ENCODE measurements around the gene SNRNP70.

The SNRNP70 gene

DNA sequence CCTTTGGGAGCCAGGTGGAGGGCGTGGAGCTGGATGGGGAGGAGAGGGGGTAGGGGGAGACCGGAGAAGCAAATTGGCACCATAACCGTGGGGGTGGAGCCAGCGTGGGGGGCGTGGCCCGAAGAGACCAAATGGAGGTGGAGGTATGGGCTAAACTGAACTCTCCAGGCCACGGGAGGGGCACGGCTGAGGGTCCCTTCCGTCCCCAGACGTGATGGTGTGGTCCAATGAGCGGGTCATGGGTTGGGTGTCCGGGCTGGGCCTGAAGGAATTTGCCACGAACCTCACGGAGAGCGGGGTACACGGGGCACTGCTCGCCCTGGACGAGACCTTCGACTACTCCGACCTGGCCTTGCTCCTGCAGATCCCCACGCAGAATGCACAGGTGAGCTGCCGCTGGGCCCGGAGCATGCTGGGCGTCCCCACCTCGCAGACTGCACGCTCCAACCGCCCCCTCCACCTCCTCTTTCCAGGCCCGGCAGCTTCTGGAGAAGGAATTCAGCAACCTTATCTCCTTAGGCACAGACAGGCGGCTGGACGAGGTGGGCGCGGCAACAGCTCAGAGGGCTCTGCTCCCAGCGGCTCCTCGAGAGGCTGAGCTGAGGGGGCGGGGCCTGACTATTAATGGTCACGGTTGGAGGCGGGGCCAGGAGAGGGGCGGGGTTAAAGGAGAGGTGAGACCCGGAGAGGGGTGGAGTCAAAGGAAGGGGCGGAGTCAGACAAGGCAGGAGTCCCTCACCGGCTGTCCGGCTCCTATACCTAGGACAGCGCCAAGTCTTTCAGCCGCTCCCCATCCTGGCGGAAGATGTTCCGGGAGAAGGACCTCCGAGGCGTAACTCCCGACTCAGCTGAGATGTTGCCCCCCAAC lies 63.8 kb downstream of the SNRNP70 start:
- DNase-seq (ENCODE audit: low spot score): peak; percentile 96

DNA sequence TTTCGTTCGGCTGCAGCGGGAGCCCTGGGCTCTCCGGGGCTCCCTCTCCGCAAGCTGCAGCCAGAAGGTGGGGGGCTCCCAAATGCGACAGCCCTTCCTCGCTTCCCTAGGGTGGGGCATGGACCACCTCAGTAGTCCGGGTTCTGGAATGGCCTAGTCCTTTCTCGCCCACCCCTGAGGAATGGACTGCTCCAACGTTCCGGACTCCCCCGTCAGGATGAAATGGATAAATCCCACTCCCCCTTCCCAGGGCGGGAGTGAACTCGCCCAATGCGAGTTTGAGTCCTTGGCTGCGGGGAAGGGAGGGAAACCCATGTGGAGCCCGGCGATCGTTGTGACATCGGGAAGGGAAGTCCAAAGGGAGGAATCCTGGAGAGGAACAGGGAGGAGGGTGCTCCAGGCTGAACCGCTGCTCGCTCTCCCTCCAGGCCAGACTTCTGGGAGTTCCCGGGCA lies 64.4 kb downstream of the SNRNP70 start:
- DNase-seq (ENCODE audit: low spot score): peak; percentile 83

DNA sequence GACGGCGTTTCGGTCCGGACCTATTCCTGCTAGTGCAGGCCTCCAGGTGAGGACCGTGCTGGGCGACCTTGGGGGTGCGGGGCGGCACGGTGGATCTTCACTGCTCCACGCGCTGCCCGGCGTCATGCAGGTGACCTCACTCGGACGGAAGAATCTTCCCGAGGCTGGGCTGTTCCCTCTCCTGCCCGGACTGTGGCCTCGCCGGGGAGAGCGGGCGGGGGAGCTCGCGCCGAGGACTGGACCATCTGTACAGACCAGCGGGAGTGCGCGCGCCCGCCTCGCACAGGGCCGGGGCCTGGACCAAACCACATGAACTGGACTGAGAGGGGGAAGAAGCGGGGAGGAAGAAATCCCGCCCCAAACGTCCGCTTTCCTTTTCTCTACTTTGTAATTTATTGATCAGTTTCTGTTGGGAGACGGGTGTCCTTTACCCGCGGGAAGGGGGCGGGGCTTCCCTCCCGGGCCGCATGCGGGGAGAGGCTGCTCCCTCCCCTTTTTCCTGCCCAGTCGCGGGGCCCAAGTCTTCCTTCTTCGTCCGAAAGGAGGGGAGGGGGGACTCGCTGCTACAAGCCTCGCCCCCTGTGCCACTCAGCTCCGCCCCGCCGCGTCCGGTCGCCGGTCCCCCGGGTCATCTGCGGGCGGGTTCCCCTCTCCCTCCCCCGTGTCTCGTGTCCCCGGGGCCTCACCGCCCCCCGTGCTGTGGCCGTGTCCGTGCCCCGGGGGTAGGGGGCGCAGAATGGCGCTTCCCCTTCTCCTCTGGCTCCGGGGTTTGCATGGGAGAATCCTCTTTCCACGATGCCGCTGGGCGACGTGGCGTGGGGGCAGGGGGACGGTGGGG lies 65.1 kb downstream of the SNRNP70 start:
- DNase-seq (ENCODE audit: low spot score): peak; percentile 81

DNA sequence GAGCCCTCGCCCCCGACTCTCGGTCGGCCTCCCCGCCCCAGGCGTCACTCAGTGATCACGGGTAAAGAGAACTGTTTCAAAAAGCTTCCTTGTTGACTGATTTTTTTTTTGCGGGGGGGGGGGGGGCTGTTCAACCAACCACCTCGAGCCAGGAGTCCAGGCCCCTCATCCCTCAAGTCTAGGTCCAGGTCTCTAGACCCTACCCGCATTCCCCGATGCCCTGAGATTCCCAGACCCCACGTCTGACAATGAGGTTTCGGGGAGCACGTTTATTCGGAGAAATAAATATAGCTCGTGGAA lies 65.6 kb downstream of the SNRNP70 start:
- DNase-seq (ENCODE audit: low spot score): no peak

DNA sequence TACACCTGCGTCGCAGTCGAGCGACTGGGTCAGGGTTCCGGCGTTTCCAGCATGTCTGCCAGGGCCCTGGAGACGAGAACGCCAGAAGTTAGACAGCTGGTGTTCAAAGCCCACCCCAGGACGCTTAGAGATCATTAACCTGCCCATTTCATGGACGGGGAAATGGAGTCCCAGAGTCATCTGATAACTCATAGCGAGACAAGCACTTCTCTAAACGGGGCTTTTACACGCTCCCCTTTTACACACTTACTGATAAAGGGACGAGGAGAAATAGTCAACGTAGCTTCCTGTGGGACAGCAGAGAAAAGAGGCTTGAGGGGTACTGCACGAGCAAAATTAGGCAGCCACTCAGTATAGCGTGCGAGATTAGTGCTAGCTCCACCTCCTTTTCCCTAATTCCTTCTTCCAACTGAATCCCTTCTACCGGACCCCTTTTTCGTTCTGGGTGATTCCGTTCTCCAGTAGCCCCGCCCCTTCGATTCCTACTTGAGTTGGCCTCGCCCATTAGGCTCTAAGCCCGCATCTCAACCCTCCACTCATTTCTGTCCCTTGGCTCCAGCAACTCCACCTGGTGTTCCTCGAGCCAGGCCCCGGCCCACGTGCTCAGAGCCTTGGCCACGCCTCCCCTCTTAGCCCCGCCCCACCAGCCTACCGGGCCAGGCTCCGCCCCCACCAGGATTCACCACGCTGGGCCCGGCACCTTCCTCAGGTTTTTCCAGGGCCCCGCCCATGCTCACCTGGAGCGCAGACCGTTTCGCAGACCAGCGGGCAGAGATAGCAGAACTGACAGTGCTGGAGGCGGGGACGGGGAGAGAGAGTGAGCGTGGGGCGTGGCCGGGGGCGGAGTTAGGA lies 66.2 kb downstream of the SNRNP70 start:
- DNase-seq (ENCODE audit: low spot score): peak; percentile 73

DNA sequence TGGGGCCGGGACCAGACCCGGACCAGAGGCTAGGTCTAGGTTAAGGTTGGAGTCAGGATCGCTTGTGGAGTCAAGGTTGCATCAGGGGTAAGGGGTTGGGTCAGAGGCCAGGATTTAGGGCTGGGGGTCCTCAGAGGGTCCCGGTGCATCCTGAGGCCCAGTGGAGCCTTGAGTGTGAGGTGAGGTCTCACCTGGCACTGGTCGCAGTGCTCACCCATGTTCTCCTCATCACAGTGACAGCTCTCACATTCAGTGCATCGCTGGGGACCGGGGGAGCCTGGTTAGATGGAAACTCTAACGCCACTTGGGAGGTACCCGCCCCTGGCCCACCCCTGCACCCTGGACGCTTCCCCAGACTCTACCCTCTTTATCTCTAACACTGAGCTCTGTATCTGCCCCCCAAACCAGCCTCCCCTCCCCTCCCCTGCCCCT lies 66.9 kb downstream of the SNRNP70 start:
- no peak for DNase-seq (ENCODE audit: low spot score)

DNA sequence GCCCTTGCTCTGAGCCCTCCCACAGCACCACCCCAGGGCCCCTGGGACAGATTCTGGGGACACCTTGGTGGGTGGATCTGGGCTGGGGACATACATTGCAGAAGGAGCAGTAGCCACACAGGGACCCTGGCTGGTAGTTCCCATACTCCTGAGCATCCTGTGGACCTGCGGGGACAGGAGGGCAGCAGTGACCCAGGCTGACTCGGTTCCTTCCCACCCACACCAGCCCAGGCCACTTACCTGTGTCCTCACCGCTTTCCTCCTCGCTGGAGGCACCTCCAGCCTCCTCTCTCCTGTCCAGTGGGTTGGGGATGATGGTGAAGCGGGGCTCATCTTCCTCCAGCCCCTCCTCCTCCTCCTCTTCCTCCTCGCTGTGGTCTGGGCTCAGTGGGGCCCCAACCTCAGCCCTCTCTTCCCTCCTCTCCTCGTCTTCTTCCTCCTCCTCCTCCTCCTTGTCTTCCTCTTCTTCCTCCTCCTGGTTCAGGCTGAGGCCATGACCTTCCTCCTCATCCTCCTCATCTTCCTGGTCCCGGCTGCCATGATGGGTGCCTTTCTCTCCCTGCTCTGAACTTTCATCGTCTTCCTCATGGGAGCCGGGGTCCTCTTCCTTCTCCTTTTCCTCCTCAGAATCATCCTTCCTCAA lies 68.0 kb downstream of the SNRNP70 start:
- DNase-seq (ENCODE audit: low spot score): no peak

DNA sequence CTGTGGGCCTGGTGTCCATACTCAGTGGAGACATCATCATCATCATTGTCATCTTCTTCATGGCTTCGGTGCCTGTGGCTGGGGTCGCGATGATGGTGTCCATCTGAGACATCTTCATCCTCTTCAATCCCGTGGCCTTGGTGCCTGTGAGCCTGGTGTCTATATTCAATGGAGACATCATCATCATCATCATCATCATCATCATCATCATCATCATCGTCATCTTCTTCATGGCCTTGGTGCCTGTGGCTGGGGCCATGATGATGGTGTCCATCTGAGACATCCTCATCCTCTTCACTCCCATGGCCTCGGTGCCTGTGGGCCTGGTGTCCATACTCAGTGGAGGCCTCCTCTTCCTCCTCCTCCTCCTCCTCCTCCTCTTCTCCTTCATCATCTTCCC lies 69.0 kb downstream of the SNRNP70 start:
- DNase-seq (ENCODE audit: low spot score): no peak

DNA sequence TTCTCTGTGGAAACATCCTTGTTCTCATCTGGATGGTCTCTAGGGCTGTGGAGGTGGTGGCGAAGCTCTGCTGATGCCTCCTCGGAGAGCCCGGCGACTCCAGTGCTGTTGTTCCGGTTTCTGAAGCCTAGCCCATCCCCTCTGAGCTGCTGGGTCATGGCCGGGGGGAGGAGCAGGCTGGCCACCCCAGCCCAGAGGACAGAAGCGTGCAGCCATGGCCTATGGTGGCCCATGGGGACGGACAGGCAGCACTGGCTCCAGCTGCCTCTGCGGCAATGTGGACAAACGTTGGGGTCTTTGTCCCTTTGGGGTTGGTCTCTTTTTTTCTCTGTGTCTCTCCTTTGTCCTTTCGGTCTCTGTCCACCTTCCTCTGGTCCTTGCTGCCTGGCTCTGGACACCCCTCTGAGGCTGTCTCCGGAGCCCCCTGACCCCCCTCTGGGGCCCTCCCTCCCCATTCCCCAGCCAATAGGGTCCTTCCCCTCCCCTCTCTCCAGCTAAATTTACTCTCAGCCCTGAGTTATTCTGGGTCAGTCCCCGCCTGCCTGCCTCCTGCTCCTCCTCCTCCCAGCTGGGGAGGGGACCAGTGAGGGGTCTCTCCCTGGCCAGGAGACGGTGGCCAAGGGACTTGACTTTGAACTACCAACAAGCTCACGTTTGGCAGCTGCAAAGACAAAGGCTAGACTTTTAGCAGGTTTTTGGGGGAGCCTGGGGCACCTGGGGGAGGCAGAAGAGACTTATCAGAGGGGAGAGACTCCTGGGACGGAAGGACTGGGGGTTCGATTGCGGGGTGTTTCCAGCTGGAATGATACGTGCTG lies 70.0 kb downstream of the SNRNP70 start, which contains the start of gene HRC:
TSS of gene HRC (minus strand) at position 392 of the 815 bp plus-strand sequence. CDS start at position 233, 159 bp downstream.
- no peak for DNase-seq (ENCODE audit: low spot score)

DNA sequence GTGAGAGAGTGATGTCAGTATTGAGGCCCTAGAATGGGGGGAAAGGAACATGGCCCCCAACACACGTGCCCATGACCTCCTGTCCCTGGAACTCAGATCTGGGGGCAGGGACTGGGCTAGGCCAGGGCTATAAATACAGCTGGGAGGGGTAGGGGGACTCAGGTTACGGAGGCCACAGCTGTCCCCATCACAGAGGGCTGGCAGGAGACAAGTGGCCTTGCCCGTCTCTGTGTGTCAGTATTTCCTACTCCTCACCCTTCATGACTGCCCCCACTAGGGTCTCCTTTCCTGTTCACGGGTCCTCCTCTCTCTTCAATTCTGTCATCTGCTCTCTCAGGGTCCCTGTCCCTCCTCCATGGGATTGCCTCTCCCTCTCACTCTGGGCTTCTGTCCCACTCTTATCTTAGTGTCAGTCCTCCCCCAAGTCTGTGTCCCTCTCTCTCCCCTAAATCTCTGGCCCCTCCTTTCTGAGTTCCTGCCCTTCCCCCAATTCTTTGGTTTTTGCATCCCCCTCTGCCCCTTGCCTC lies 70.6 kb downstream of the SNRNP70 start:
- DNase-seq (ENCODE audit: low spot score): no peak

DNA sequence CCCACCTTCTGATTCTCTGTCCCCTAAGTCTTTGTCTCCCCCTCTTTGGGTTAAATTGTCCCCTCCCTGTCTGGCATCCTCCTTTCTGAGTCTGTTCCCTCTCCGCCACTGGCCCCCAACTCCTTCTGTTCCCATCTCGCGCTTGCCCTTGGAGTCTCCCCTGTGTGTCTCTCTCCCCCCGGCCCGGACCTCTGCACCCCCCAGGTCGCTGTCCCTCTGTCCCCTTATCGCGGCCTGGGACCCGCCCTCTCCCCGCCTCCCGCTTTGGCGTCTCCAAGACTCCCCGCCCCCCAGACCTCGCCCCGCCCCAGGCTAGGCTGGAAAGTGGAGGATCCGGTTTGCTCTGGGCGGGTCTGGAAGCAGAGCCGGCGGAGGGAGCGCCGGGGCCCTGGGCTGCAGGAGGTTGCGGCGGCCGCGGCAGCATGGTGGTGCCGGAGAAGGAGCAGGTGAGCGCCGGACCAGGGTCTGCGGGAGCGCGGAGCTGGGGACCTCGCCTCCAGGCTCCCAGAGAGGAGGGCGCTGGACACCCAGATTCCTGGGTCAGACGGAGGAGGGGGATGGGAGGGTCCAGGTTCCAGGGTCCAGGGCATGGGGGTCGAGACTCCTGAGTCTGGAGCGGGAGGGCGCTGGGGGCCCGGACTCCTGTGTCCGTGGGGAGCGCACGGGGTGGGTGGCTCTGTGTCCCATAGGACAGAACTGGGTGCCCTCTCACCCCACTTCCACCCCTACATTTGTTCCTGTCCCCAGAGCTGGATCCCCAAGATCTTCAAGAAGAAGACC lies 72.4 kb downstream of the SNRNP70 start, which contains the start of gene TRPM4:
TSS of gene TRPM4 (plus strand) at position 348 of the 780 bp plus-strand sequence. CDS start at position 423, 75 bp downstream.
- peak; percentile 95 for DNase-seq (ENCODE audit: low spot score)
